Stimulated activated CD4-positive, alpha-beta T cell treated with anti-CD3 and anti-CD28 coated beads, Interleukin-1b, Interleukin-23, amount 100 ng/mL, for 48 hours (primary cell): Measurements from ENCODE around the gene TRIM8.

Experiments used
- DNase-seq: peaks from one replicate; pipeline ENCODE4 v3.0.0-alpha.2; 2020

Gene TRIM8, protein sequence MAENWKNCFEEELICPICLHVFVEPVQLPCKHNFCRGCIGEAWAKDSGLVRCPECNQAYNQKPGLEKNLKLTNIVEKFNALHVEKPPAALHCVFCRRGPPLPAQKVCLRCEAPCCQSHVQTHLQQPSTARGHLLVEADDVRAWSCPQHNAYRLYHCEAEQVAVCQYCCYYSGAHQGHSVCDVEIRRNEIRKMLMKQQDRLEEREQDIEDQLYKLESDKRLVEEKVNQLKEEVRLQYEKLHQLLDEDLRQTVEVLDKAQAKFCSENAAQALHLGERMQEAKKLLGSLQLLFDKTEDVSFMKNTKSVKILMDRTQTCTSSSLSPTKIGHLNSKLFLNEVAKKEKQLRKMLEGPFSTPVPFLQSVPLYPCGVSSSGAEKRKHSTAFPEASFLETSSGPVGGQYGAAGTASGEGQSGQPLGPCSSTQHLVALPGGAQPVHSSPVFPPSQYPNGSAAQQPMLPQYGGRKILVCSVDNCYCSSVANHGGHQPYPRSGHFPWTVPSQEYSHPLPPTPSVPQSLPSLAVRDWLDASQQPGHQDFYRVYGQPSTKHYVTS

DNA sequence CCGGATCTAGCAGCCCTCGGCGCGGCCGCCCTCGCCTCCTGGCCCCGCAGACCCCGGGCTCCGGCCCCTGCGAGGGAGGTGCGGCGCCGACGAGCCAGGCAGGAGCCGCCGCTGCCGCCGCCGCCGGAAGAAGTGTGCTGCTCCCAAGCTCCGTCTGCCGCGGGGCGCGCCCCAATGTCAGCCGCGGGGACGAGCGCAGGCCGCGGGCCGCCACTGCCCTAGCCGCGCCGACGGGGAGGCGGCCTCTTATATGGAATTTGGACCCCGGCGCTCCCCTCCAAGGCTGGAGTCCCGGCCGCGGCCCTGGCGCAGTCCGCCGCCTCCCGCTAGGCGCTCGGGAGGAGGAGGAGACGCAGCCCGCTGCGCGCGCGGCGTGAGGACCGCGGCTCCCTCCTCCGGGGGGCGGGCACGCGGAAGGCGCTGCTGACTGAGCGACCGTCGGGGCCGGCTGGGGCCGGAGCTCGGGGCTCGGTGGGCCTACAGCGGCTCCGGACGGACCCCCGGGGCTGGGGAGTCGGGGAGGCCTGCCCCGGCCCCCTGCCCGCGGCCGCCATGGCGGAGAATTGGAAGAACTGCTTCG lies at the start of gene TRIM8:
TSS of gene TRIM8 (plus strand) at position 414 of the 580 bp plus-strand sequence. CDS start at position 553, 139 bp downstream.
- DNase-seq = peak; percentile 57

DNA sequence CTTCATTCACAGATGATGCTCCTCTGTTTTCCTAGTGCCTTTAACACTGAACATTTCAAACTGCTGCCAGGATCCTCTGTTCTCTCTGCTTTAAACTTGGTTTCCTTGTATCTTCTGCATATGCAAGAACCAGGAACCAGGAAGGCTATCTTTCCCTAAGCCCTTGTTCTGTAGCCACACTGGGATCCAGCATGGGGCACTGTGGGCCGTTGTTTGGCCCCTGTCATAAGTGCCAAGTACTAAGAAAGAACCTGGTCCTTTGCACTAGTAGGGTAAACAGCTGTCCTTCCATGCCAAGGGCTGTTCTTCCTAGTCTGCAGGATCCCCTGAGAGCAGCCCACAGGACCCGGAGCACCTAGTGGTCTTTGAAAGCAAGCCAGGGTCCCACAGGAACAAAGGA lies 49.0 kb upstream of the TRIM8 start:
- DNase-seq = no peak

DNA sequence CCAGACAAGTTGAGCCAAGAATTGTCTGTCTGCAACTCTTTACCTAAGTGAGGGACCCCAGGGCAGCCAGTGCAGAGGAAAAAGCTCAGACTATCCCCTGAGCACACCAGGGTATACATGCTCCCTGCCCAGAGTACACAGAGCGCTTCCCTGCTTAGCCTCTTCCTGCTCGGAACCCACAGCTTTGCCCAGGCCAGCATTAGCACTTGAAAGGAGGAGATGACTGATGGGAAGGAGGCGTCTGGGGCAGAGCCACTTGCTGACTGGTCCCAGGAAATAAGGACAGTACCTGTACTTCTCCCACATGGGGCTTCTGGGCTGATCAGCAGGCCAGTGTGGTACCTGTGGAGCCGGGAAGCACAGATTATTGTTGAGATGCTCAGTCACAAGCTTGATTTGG lies 48.4 kb upstream of the TRIM8 start:
- no peak for DNase-seq

DNA sequence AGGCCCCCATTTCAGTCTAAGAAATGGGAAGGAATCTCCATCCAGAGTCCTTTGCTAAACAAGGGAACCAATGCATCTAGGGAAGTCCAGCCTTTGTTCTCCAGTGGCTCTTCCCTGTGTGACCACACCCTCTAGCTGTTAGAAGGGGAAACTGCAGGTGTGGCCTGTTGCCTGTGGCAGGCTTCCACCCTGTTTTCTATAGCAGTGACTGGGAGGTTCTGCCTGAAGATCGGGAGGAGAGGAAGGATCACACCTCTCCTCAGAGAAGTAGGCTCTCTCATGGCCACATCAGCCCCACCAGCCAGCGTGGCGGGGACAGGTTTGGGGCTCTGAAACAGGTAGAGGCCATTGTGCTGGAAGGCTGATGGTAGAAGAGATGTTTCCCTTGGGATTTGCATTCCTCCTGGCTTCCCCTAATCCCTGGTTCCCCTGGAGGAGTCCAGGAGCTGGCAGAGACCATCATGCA lies 47.7 kb upstream of the TRIM8 start:
- DNase-seq = peak; percentile 14

DNA sequence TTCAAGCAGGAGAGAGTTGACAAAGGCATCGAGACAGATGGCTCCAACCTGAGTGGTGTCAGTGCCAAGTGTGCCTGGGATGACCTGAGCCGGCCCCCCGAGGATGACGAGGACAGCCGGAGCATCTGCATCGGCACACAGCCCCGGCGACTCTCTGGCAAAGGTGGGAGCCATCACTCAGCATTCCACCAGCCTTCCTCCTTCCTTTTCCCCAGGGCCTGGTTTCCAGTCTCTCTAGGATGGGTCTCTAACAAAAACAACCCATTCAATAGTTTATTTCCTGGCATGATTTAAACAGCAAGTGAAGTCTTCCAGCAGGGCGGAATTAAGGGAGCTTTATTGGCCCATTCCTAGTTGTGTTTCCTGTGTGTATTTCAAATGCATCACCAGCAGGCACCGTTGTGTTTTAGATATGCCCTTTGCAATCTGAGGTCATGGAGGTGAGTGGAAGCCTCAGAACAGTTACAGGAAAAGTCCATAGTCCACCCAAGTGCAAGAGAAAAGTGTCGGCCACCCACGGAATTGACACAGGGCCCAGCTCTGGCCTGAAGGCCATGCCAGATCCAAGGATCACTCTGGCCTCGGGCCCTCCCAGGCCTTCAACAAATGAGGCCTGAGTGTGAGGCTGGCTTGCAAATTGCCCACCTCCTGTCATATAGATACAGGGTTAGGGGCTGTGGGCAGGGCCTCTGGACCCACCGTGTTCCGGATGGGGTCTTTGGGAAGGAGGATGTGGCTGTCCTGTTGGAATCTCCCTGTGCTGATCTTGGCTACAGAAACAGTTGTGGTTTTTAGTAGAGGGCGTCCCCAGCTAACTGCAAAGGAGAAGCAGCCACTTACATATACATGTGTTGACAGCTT lies 46.9 kb upstream of the TRIM8 start:
- DNase-seq = no peak

DNA sequence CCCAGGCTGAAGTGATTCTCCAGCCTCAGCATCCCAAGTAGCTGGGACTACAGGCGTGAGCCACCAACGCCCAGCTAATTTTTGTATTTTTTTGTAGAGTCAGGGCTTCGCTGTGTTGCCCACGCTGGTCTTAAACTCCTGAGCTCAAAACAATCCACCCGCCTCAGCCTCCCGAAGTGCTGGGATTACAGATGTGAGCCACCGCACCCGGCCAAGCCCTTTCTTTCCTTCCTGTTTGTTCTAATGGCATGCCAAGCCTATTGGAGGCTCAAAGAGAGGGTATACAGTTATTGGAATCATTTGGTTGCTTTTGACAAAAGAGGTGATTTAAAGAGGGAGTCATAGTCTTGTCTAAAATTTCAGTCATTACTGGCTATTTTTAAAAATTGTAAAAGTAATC lies 46.0 kb upstream of the TRIM8 start:
- no peak for DNase-seq

DNA sequence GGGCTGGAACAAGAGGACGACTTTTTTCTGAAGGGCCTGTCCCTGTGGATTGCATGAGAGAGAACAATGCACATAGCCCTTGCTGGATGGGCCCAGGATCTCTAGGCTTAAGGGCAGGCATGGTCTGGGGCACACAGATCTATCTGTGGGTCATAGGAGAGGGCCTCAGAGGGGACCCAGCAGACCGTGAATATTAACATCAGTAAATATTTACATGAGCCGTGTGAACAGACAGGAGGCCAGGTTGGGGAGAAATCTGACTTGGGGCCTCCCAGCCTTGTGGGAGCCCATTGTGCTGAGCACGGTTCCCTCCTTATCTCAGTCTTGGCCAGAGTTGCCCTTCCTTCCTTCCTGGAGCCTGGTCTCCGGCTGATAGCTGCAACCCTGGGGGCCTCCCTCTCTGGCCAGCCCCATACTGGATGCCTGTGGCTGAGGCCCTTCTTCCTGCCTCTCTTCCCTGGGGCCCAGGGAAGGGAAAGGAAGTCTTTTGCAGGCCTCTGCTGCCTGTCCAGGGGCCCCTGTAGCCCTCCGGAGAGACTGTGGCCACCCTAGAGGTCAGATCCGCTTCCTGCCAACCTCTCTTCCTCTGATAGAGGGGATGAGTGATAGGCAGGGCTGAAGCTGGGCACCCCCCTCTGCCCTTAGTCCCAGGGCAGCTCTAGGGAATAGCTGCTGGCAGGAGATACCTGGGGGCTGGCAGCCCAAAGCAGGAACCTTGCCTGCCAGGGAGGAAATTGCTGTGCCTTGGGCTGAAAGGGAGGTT lies 44.5 kb upstream of the TRIM8 start:
- DNase-seq = no peak

DNA sequence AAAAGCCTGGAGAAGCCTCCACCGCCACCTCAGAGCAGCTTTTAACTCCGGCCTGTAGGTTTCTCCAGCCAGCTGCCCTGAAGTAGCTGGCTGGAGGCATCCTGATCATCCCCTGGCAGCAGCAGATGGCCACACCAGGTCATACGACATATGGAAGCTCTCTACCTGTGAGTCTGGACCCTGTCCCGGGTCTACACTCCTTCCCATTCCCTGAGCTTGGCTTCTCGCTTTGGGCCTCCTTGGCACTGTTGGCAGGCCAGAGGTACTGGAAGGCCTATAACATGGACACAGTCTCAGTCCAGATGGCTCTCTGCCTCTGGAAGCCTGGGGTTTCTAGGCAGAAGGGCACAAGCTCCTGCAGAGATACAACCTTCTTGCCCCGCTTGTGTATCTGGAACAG lies 43.5 kb upstream of the TRIM8 start:
- DNase-seq = no peak

DNA sequence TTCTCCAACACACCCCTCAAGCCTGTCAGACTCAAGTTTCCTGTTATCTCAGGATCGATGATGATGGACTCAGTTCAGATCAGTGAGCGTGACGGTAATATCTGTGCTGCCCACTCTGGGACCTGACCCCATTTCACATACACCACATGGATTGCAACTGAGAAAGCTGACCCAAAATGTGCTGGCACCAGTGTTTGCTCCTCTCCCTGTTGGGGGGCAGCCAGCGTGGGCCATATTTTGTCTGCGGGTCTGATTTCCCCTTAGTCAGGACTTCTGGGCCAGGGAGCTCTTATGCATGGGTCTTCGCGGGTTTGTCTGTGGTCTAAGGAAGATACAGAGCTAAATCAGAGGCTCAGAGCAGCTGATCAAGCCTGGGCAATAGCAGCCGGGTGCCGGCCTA lies 42.6 kb upstream of the TRIM8 start:
- no peak for DNase-seq

DNA sequence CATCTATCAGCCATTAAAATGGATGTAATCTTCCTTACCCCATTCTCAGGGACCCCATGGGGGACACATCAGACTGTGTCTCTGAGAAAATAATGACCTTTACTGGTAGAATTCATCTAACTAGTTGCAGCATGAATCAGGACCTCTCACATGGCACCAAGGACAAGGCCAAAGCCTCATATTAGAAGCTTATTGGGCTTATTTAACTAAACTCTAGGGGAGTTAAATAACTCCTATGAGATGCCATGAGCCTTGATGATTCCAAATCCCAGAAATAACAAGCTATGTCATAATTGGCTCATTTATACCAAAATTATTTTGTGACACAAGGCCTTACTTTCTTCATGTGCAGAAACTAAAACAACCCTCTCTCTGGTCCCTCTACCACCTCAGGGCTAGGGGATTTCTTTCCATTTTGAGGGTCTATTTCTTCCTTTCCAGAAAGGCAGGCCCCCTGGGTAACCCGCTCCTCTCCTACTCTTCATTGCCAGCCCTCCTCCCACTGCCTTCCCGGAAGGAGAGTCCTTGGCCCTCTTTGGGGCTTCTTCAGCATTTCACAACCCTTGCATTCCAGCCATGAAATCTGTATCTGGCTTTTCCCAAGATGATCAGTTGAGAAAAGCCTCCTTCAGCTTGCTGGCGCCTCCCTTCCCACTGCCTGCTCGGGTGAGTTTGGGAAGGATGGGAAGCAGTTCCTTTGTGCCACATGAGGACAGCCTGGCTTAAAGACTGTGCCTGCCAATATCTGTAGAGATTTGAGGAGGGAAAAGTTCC lies 41.8 kb upstream of the TRIM8 start:
- DNase-seq = no peak

DNA sequence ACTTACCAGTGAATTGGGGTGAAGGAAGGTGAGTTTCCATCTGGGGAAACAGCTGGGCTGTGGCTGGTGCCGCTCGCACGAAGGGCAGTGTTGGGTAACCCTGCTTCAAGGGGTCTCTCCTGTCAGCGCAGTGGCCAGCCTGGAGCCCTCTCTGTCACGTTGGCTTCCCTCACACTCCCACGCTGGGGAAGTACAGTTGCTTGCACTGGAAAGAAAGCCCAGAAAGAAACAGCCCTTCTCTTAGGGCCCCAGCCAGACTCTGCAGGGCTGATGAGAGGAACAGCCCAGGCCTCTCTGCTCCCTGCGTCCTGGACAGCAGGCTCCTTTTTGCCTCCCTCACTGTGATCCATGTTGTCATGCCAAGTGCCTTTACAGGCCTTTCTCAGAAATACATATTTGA lies 40.3 kb upstream of the TRIM8 start:
- no peak for DNase-seq

DNA sequence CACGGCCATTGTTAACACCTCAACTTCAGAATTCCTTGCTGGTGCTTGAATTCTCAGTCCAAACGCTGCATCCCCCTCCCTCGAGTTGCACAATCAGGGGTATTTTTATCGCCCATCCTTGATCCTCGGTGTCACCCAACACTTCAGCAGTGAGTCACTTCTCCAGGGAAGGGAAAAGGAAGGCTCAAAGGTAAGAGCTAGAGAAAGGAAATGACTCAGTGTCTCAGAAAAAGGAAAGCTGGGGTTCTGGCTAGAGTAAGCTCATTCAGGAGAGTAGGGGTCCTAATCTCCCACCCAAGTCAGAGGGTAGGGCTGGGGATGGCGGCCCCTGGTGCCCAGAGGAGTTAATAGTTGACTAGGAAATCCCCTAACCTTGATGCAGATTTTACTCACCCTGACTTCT lies 39.8 kb upstream of the TRIM8 start:
- no peak for DNase-seq

DNA sequence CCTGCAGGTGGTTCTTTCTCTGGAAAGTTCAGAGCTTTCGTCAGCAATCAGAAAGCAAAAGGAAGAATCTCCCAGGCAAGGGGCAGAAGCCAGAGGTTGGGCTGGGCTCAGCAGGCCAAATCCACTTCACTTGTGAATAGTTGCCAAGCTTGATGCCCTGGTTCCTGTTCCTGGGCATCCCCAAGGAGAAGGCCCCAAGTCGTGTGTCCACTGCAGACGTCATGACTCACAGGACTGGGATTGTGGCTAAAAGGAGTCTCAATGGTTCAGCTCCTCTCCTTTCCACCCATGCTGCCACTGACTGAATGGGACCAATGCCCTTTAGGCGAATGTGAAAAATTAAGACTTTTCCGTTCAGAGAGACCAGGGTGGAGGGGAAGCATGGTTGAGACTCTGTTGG lies 38.6 kb upstream of the TRIM8 start:
- no peak for DNase-seq

DNA sequence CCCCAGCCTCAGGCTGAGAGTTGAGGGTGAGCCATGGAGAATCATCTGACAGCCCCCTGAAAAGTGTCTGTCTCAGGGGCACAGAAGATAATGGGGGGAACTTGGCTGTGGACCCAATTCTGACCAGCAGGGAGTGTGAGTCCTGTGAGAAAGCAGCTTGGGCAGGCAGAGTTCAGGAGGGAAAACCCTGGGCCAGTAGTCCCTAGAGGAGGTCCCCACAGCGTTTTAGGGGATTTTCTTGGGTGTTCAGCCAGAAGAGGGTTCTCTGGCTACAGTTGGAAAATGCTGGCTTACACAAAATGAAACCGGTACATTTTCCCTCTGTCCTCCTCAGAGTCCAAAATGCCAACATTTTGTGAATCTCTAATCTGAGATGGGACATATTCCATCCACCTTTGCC lies 35.8 kb upstream of the TRIM8 start:
- no peak for DNase-seq

DNA sequence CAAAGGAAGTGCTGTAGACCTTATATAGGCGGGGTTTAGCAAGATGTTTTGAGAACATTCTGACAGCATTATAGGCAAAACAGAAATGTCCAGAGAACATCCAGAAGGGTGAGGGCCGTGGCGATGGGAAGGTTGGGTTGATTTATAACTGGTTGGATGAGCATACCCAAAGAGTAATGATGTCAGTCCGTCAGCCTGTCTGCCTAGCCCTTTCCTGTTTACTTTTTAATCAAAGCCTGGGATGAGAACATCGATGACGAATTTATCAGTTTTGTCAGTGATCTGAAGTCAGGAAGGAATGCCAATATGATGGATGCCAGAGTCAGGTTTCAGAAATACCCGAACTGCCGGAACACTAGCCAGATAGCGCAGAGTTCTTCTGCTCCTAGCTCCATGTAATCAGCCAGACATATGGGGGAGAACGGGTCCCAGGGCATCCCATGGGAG lies 33.8 kb upstream of the TRIM8 start:
- DNase-seq = no peak

DNA sequence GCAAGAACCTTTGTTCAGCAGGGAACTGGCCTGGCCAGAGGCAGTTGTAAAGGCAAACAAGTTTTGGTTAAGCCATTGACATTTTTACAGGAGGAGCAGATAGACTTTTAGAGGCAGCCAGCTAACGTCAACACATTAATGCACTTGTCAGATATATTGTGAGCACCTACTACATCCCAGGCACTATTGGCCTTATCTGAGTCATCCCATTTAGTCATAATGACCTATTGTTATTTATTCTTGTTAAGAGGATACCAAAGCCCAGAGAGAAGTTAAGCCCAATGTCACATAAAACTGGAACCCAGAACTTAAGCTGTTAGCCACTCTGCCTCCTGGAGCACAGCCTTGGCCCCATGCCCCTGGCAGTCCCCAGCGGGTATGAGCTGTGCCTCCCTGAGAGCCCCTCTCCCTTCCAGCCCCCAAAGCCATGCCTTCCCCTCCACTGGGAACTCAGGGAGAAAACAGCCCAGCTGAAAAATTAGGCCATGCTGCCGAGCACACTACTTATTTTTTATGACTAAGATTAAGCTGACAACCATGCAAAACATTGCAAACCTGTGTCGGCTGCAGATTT lies 32.7 kb upstream of the TRIM8 start:
- no peak for DNase-seq

DNA sequence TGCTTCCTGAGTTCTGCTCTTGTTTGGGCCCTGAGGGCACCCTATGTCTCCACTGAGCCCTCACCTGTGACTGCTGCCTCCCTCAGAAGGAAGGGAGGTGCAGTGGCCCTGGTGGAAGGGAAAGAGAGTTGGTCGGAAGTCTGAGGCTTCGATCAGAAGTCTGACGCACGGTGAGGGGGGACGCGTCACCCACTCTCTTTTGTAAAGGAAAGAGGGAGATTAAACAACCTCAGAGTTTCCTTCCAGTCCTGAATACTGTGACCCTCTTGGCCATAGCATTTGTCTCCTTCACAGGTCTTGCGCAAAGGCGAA lies 31.4 kb upstream of the TRIM8 start:
- DNase-seq = peak; percentile 61

DNA sequence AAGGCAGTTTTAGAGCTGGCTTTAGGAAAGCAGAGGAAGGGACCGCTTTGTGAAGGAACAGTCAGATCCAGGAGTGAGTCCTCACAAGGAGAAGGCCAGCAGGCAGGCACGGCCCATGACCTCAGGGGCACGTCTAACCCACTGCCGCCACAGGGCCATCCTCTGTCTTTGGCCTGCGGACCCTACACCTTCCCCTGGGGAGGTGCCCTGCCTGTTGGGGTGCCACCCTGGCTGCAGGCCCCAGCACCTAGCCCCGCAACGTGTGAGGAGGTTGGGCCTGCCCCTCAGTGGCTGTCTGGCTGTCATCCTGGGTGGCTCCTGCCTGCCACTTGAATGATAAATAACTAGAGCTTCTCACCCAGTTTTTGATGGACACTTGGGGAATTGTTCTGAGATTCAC lies 31.0 kb upstream of the TRIM8 start:
- no peak for DNase-seq

DNA sequence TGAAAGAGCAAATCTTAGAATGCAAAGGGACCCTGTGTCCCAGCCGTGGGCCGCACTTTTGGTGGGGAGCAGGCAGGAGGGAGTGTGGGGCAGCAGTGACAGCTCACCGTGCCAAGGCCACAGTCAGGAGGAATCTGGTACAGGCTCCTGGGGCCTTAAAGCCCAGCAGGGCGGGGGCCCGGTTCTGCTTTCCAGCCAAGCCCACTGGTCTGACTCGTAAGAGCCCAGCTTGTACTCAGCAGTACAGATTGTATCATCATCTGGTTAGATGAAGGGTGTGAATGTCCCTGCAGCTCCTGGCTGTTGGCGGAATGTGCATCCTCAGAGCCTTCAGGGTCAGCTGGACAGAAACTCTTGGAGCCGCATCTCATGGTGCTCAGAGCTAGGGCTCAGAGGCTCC lies 30.5 kb upstream of the TRIM8 start:
- DNase-seq = no peak

DNA sequence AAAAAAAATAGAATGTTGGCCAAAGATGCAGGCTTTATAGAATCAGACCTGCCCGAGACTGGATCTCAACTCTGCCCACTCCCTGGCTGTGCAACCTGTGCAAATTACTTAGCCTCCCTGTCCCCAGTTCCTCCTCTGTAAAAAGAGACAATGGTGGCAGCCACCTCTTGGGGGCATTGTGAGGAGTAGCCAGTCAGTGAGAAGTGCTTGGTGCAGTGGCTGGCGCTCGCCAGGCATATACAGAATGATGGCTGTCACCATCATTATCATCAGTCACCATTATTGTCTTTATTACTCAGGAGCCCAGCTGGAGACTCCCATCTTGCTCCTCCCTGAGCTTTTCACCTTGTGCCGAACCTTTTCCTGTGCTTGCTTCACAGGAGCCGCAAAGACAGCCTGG lies 29.4 kb upstream of the TRIM8 start:
- DNase-seq = no peak

DNA sequence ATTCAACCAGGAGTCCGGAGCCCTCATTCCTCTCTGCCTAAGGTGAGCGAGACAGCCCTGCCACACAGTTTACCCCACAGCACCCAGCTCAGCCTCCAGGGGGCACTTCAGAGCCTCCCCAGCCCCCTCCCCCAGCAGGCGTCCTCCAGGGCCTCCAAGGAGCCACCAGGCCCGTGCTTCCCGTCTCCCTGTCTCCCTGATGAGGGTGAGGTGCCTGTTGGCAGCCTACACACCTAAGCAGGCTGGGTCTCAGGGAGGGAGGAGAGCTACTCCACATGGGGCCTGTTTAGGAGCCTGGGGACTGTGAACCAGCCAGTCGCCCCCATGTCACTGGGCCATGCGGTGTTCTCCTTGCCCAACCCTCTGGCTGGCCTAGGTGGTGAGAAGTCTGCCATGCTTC lies 28.9 kb upstream of the TRIM8 start:
- no peak for DNase-seq
